OCI-LY7 (cell line): ENCODE results near the gene FHIT. TPM values are rescaled to one million over a fixed set of nuclear protein-coding genes. Genes with fewer than 3 reads are reported as not detected.

Source experiments
- BruUV-seq: library from RNA; stranded (reverse); fragments of 400-500 nt; replicated peaks from 2 replicates; lab custom pipeline; 2021; lab: Mats Ljungman, UMichigan
- CTCF ChIA-PET: fragments of 300-600 bp; sonication (Branson Sonifier 250); formaldehyde crosslinking; loops from one replicate; lab custom pipeline; 2022; ENCODE audit warnings: antibody characterized with exemption; ENCODE audit not compliant: unreplicated experiment; lab: Charles Lee
- POLR2A ChIA-PET: fragments of 300-600 bp; sonication (Branson Sonifier 250); formaldehyde crosslinking; loops from one replicate; lab custom pipeline; 2022; ENCODE audit warnings: antibody characterized with exemption; lab: Charles Lee
- DNase-seq: peaks from one replicate; pipeline ENCODE4 v3.0.0-alpha.2; 2015; ENCODE audit warnings: low spot score
- H2AFZ ChIP-seq: fragments of 200-600 bp; sonication (generic), shearing (Covaris generic); 2 replicates; pipeline ENCODE4 v1.6.1; 2014; ENCODE audit warnings: mild to moderate bottlenecking, antibody characterized with exemption, low read length, moderate library complexity
- H3K27ac ChIP-seq: fragments of 200-600 bp; sonication (generic); 2 replicates; pipeline ENCODE4 v1.5.1; 2014; ENCODE audit warnings: mixed run types, low read depth, mild to moderate bottlenecking, moderate library complexity, low read length, inconsistent platforms; ENCODE audit not compliant: poor library complexity, severe bottlenecking
- H3K36me3 ChIP-seq: fragments of 200-600 bp; sonication (generic); 2 replicates; pipeline ENCODE4 v1.6.1; 2014; ENCODE audit warnings: mild to moderate bottlenecking, antibody characterized with exemption, low read length, moderate library complexity, mixed read lengths; ENCODE audit not compliant: insufficient read depth
- H3K4me1 ChIP-seq: fragments of 200-600 bp; sonication (generic); 2 replicates; pipeline ENCODE4 v1.5.1; 2014; ENCODE audit warnings: mild to moderate bottlenecking, low read length; ENCODE audit not compliant: insufficient read depth, poor library complexity, severe bottlenecking
- H3K4me2 ChIP-seq: fragments of 200-600 bp; sonication (generic); 2 replicates; pipeline ENCODE4 v1.6.1; 2014; ENCODE audit warnings: mild to moderate bottlenecking, low read length
- H3K4me3 ChIP-seq: fragments of 200-600 bp; sonication (generic); 2 replicates; pipeline ENCODE4 v1.5.1; 2014; ENCODE audit warnings: mild to moderate bottlenecking, low read depth, low read length; ENCODE audit not compliant: poor library complexity, severe bottlenecking
- H3K79me2 ChIP-seq: fragments of 200-600 bp; sonication (generic); 2 replicates; pipeline ENCODE4 v1.6.1; 2016; ENCODE audit warnings: low read depth, mild to moderate bottlenecking, low read length, moderate library complexity, mixed read lengths; ENCODE audit not compliant: insufficient read depth
- H3K9me2 ChIP-seq: fragments of 200-600 bp; sonication (generic); 2 replicates; pipeline ENCODE4 v1.6.1; 2016; ENCODE audit warnings: mild to moderate bottlenecking, low read length, mixed read lengths; ENCODE audit not compliant: insufficient read depth
- H3K9me3 ChIP-seq: fragments of 200-600 bp; sonication (generic); 2 replicates; pipeline ENCODE4 v1.6.1; 2014; ENCODE audit warnings: mild to moderate bottlenecking, mixed run types, low read length, mixed read lengths
- H4K20me1 ChIP-seq: fragments of 200-600 bp; sonication (generic); 2 replicates; pipeline ENCODE4 v1.6.1; 2014; ENCODE audit warnings: mild to moderate bottlenecking, antibody characterized with exemption, low read length, moderate library complexity, mixed read lengths; ENCODE audit not compliant: insufficient read depth
- CTCF ChIP-seq: fragments of 200-600 bp; sonication (generic); conservative IDR thresholded peaks from 2 replicates; pipeline ENCODE4 v1.5.1; 2014; ENCODE audit warnings: mild to moderate bottlenecking, antibody characterized with exemption, low read length, moderate library complexity, mixed read lengths
- EZH2phosphoT487 ChIP-seq: fragments of 200-600 bp; sonication (generic); IDR thresholded peaks from 2 replicates; pipeline ENCODE4 v1.6.1; 2018; ENCODE audit warnings: low read depth, borderline replicate concordance, mild to moderate bottlenecking, mixed run types, antibody characterized with exemption, low read length, moderate library complexity, mixed read lengths
- intact Hi-C: fragments of 100-400 bp; cut with micrococcal nuclease; formaldehyde crosslinking; loops from one replicate; pipeline ENCODE4 v1.10.0; 2022; ENCODE audit not compliant: unreplicated experiment
- total RNA-seq, 2 experiments: library from RNA; depleted of rRNA in 1 of 2; stranded (reverse); fragments of >200 nt in 1 of 2; shearing (Covaris generic) in 1 of 2; gene quantifications; 2 replicates each; pipeline ENCODE4 v1.2.3, GENCODE V29; 2014 to 2022

Gene FHIT
- total RNA-seq, 2 experiments from 2014 or later, result 5.0 to 10.9 TPM

- no peaks in the 10 kb centered on the region for H3K79me2 ChIP-seq
- no TSS peak for BruUV-seq
- H3K27ac ChIP-seq, result no peak overlapping the region
- ChIA-PET CTCF (no interaction called here), POLR2A (interaction anchor here (1.1 kb wide), 1 partner anchor 23 kb away, joined by 3 read pairs; no protein-coding TSS in a partner anchor)
- no peaks in the 10 kb centered on the region for H4K20me1 ChIP-seq
- H3K9me2 ChIP-seq, result no peaks in the 10 kb centered on the region
- no peak overlapping the region for H3K4me3 ChIP-seq
- H3K36me3 ChIP-seq, result no peaks in the 10 kb centered on the region
- no peak overlapping the region for H3K4me2 ChIP-seq
- intact Hi-C loops, result no loop called here
- no peak for DNase-seq
- no peaks in the 10 kb centered on the region for H3K9me3 ChIP-seq
- no peak overlapping the region for H2AFZ ChIP-seq
- TF ChIP-seq CTCF, result no peak
- no peak for TF ChIP-seq EZH2phosphoT487
- no peaks in the 10 kb centered on the region for H3K4me1 ChIP-seq
Measured at GRCh38 chr3:61065451-61066011, 185.7 kb downstream of the FHIT start.

GRCh38 chr3:61061092-61061723, 190.0 kb downstream of the FHIT start:
- intact Hi-C loops, result no loop called here
- no peak for DNase-seq
- Histone ChIP-seq H3K4me3 (no peak overlapping the region), H3K4me2 (no peak overlapping the region), H3K27ac (no peak overlapping the region), H3K36me3 (no peaks in the 10 kb centered on the region), H2AFZ (no peak overlapping the region), H3K4me1 (no peaks in the 10 kb centered on the region), H3K79me2 (no peaks in the 10 kb centered on the region), H4K20me1 (no peaks in the 10 kb centered on the region), H3K9me2 (no peaks in the 10 kb centered on the region), H3K9me3 (no peaks in the 10 kb centered on the region)
- ChIA-PET CTCF (no interaction called here), POLR2A (interaction anchor here (0.5 kb wide), 1 partner anchor 149 kb away, joined by 5 read pairs; no protein-coding TSS in a partner anchor)
- TF ChIP-seq CTCF, result no peak
- TF ChIP-seq EZH2phosphoT487, result no peak
- BruUV-seq, result no TSS peak

GRCh38 chr3:61060411-61060861, 190.8 kb downstream of the FHIT start:
- Histone ChIP-seq H2AFZ (no peak overlapping the region), H3K27ac (no peak overlapping the region), H4K20me1 (no peaks in the 10 kb centered on the region), H3K36me3 (no peaks in the 10 kb centered on the region), H3K9me3 (no peaks in the 10 kb centered on the region), H3K9me2 (no peaks in the 10 kb centered on the region), H3K4me3 (no peak overlapping the region), H3K4me1 (no peaks in the 10 kb centered on the region), H3K4me2 (no peak overlapping the region), H3K79me2 (no peaks in the 10 kb centered on the region)
- ChIA-PET CTCF (no interaction called here), POLR2A (interaction anchor here (0.5 kb wide), 1 partner anchor 148 kb away, joined by 5 read pairs; no protein-coding TSS in a partner anchor)
- DNase-seq, result no peak
- TF ChIP-seq EZH2phosphoT487, result no peak
- intact Hi-C loops, result no loop called here
- no TSS peak for BruUV-seq
